OCI-LY3 (cell line): ENCODE measurements around the gene MAOB.

Experiments used
- EZH2phosphoT487 ChIP-seq: fragments of 200-600 bp; shearing (Covaris generic); IDR thresholded peaks from 2 replicates; pipeline ENCODE4 v1.6.1; 2018; ENCODE audit warnings: antibody characterized with exemption, mixed run types, low read depth
- TF ChIP-seq, protein P1 (sequence below): fragments of 200-600, 300-600 bp; sonication (generic); IDR thresholded peaks from 2 replicates; pipeline ENCODE4 v1.5.1; 2014; ENCODE audit warnings: antibody characterized with exemption, low read length, low read depth

GRCh38 chrX:43785930-43786591 is 96.2 kb downstream of the MAOB start:
- TF ChIP-seq, protein P1, sequence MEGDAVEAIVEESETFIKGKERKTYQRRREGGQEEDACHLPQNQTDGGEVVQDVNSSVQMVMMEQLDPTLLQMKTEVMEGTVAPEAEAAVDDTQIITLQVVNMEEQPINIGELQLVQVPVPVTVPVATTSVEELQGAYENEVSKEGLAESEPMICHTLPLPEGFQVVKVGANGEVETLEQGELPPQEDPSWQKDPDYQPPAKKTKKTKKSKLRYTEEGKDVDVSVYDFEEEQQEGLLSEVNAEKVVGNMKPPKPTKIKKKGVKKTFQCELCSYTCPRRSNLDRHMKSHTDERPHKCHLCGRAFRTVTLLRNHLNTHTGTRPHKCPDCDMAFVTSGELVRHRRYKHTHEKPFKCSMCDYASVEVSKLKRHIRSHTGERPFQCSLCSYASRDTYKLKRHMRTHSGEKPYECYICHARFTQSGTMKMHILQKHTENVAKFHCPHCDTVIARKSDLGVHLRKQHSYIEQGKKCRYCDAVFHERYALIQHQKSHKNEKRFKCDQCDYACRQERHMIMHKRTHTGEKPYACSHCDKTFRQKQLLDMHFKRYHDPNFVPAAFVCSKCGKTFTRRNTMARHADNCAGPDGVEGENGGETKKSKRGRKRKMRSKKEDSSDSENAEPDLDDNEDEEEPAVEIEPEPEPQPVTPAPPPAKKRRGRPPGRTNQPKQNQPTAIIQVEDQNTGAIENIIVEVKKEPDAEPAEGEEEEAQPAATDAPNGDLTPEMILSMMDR, result no peak
- TF ChIP-seq EZH2phosphoT487, result no peak
